ENCODE data around the gene DTWD2.
A peak's percentile ranks its signal among the peaks of the same experiment; 100 is the strongest.
"Not testable (repeated sequence)": the region's sequence is repeated elsewhere in the genome, so short reads cannot be mapped to it uniquely, and the experiment has no call there.

DTWD2 gene

DNA sequence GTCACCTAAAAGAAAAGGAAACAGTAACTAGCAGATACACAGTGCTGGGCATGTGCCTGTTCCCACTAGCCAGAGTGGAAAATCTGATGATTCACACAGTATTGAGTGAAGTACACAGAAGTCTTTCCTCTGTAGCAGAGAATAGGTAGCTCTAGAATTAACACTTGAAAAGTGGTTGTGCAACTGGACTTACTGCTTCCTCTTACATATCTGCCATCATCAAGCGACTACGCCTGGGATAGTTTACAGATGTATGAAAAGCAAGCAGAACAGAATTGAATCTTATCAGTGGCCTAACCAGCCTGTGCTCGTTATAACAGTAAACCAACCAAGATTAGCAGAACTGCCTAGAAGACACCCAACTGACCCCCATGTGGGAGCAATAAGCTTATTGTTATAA, 130.6 kb downstream of the DTWD2 start:
- no peak for DNase-seq

DNA sequence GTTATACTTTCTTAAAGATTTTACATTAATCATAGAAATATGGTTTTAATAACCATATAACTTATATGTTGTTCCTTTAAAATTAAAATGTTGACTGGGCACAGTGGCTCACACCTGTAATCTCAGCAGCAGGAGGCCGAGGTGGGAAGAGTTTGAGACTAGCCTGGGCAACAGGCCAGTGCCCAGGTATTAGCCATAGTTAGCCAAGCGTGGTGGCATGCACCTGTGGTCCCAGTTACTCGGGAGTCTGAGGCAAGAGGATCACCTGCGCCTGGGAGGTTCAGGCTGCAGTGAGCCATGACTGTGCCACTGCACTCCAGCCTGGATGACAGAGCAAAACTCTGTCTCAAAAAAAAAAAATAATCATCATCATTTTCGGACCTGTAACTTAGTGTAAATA, 133.5 kb downstream of the DTWD2 start:
- no peak for DNase-seq

DNA sequence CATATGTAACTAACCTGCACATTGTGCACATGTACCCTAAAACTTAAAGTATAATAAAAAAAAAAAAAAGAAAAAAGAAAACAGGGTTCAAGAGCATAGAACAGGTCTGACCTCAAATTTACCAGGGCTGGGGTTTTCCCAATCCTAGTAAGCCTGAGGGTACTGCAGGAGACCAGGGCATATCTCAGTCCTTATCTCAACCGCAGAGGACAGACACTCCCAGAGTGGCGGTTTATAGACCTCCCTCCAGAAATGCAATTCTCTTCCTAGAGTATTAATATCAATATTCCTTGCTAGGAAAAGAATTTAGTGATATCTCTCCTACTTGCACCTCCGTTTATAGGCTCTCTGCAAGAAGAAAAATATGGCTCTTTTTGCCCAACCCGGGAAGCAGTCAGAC, 136.6 kb downstream of the DTWD2 start:
- not testable (repeated sequence) for DNase-seq

DNA sequence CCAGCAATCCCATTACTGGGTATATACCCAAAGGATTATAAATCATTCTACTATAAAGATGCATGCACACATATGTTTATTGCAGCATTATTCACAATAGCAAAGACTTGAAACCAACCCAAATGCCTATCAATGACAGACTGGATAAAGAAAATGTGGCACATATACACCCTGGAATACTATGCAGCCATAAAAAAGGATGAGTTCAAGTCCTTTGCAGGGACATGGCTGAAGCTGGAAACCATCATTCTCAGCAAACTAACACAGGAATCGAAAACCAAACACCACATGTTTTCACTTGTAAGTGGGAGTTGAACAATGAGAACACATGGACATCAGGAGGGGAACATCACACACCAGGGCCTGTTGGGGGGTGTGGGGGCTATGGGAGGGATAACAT, 138.8 kb downstream of the DTWD2 start:
- DNase-seq, result not testable (repeated sequence)

DNA sequence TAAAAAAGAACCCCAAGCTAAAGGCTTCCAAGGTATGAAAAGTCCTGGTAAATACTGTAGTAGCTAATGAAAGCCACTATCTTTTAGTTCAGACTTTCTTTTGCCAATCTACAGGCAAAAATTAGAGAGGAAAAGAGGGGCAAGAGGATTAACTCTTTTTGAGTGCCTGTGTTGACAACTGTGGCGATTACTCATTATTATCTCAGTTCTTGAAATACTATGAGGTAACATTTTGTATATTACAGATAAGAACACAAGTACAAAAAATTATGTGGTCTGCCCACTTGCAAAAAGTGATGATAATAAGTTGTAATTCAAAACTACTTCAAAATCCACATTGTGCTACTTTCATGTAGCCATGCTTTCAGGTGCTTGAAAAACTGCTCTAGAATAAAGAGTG, 144.0 kb downstream of the DTWD2 start:
- DNase-seq, result no peak

DNA sequence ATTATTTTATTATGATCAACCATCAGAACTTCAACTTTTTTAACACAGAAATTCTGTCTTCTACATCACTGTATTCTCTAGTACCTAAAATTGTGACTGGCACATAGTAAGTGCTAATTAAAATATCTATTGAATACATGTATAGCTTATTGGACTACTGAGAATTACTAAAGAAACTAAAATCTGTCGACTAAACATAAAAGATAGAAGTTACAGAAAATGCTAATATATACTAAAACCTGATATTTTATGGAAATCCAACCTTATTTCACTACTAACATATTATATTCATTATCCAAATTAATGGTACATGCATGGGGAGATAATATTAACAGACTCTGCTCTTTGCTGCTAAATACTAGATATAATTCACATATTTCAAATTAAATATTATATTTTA, 153.6 kb downstream of the DTWD2 start:
- DNase-seq, result no peak

DNA sequence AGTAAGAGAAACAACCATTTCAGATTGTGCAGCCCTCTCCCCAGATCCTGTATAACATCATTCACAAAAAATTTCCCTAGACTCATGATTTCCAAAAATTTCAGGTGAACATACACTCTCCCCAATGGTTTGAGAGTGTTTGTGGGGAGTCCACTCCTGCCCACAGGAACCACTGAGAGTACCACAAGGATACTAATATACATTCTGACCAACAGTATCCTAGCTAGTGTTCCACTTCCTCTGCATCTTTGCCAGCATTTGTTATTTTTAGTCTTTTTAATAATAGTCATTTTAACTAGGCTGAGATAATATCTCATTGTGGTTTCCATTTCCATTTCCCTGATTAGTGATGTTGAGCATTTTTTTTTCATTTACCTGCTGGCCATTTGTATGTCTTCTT, 155.4 kb downstream of the DTWD2 start:
- no peak for DNase-seq

DNA sequence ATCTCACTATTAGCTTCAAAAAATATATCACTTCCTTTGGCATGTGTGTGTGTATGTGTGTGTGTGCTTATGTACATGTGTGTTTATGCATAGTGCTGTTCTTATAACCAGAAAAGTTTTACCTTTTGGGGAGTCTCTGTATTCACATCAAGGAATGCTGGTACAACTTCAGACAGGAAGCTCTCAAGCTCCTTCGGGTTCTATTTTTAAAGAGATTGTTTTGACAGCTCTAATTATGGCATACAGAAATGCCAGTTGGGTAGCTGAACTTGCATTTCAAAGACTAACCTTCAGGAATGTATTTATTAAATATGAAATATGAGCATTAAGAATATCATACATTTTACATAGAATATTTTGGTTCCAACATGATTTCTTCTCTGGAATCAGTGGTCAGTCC, 163.1 kb downstream of the DTWD2 start:
- DNase-seq, result no peak

DNA sequence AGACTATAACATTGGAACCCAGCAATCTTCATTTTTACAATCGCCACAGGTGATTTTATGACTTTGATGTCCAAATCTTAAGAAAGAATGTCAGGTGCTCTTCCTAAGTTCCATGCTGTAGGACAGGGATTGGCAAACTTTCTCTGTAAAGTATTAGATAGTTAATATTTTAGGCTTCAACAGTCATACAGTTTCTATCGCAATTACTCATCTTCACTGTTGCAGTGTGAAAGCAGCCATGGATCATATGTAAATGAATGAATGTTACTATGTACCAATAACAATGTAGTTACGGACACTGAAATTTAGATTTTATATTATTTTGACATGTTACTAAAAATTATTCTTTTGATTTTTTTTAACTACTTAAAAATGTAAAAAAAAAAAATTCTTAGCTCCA, 169.7 kb downstream of the DTWD2 start:
- no peak for DNase-seq

DNA sequence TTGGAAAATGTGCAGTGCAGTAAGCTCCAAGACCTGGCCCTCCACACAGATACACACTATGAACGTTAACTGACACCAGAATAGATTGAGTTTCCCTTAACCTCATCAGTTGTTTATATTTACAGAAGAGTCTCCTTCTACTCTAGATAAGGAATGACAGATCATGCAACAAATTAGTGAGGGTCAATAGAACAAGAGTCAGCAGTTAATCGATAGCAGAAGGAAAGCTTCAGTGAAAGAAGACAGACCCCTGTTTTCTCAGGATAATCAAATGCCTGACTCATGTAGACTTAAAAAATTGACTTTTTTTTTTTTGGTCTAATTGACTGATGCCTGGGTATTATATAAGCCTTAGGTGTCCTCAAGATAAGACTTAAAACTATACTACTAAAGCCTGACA, 179.9 kb downstream of the DTWD2 start:
- DNase-seq, result no peak

DNA sequence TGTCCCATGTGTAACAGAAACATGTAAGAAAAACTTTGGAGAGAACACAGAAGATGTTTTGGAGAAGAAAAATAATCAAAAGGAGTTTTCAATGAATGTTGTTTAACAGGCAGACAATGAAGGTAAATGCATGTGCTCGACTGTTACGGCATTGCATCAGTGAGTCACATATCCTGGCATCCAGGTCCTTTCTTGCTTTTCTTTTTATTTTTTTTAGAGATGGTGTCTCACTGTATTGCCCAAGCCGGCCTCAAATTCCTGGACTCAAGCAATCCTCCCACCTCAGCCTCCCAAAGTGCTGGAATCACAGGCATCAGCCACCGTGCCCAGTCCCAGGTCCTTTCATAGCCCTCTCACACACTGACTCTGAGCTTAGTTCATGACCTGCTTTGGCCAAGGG, 181.8 kb downstream of the DTWD2 start:
- DNase-seq, result no peak

DNA sequence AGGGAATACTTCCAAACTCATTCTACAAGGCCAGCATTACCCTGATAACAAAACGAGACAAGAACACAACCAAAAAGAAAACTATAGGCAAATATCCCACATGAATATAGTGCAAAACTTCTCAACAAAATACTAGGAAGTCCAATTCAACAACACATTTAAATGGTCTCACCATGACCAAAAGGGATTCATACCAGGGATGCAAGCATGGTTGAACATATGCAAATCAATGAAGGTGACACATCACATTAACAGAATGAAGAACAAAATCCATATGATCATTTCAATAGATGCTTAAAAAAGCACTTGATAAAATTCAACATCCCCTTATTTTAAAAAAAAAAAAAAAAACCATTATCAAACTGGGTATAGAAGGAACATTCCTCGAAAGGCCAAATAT, 186.0 kb downstream of the DTWD2 start:
- no peak for DNase-seq

DNA sequence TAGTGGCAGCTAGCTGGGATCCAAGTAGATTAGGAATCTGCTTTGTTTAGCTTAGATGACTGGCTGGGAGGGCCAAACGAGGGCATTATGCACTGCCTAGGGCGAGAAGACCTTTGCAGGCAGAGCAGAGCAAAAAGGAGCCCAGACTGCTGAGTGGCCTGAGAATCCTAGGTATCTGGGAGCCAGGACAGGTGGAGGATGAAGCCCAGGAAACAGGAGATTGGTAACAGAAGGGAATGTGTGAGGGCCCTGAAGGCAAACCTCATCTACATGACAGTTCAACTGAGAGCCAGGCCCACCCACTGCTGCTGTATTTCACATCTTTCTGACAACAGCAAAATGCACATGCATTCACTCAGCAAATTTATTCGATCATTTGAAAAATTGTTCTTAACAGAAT, 192.3 kb downstream of the DTWD2 start:
- no peak for DNase-seq

DNA sequence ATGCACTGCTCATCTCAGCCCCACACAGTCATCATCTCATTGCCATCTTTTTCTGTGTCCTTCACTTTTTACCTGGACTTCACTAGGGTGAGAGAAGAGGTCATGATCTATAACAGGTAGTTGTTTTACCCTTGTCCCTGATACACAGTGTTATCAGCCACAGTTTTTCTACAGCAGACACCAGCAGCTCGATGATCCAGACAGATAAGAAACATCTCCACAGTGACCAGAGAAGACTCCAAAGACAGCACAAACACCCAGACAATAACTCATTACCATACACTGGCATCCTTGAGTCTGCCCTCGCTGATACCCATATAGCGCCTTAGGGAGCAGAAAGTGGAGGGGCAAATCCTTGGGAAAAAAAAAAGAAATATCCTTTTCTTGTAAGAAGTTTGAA, 194.1 kb downstream of the DTWD2 start:
- DNase-seq, result no peak

DNA sequence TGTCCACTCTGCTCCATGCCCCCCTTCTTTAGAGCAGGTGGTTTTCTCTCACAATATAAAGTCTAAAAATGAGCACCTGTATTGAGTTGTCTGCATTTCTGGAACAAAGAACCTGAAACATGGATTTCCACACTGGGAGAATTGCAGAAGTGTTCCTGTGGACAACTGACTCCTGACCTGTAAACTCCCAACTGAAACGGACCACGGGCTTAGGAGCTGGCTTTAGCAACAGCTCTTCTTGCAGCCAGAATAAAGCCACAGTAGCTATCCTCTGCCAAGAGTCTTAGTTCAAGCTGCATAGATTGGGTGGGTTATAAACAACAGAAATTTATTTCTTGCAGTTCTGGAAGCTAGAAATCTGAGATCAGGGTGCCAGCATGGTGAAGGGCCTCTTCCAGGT, 194.7 kb downstream of the DTWD2 start:
- DNase-seq, result no peak

DNA sequence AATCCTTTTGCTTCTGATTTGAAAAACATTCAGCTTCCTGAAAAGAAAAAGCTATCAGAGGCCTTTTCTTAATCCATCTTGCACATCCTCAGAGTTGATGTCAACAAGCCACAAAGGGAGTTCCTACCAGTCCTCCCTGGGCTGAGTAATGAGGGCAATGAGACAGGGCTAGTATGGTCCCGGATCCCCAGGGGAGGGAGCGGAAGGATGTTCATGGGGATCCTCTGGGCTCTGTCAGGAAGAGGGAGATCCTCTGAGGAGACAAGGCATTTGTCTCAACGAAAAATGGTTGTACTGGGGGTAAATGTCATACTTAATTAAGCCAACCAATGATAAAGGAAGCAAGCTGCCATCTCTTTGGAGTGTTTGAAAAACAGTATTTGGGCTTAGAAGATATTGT, 195.3 kb downstream of the DTWD2 start:
- DNase-seq, result no peak

DNA sequence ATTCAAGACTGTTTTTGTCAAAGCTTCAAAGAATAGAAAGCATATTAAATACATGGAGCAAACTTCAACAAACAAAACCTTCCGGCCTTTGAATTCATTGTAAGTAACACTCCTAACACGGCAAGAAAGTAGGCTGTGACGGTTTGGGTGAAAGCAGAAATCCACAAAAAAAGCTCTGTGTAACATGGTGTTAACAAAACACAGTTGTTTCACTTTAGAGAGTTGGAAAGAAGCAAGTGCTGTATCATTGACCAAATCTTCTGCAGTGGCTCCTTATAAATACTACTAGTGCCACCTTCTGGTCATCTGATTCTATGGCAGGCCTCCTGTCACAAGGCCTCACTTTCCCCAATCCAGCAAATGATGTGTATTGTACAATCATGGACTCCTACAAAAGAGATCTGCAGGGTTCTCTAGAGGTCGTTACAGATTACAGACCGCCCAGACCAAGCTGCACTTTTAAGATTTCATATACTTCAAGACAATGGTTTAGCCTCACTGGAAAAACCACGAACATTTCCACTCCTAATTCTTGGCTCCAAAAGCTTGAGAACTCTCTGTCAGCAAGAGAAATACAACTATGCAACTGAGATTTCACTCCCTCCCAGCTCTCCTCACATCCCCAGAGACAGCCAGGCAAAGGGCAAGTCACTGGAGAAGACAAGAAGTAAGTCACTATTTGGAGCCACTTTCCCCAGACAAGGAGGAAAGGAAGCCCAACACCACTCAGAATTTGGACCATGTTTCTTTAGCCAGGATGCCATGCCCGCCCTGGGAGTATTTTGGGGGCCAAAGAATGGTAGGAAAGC, 196.2 kb downstream of the DTWD2 start:
- DNase-seq, result peak; percentile 1

DNA sequence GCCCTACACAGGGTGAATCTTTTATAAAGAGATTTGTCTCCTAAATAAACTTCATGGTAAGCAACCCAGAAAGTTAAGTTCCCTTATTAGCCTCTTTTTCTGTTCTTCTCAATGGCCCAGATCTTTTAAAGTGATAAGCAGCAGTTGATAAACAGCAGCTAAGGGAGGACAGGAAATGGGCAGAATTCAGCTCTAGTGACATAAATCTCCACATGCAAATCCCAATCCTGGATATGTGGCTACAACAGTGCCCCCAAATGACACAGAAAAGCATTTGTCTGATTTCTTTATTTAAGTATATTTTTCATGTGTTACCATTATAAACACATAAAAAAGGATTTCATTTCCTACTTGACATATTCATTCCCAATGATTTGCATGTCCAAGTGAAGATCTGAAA, 199.0 kb downstream of the DTWD2 start:
- no peak for DNase-seq

DNA sequence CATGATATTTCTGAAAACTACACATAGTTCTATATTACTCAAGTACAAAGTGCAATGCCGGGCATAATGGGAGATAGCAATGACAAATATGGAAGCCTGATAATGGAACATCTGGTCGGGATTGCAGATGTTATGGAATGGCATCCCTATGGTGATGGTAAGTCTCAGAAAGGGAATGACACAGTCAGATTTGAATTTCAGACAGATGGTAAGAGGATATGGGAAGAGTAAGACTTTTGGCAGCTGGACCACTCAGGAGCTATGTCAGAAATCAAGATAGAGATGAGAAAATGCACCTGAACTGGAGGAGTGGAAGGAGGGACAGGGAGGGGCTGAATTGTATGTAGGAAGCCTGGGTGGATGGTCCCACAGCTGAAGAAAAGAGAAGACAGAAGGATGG, 200.0 kb downstream of the DTWD2 start:
- no peak for DNase-seq
